SK-N-SH (cell line): ENCODE data around the gene SHH. TPM values are rescaled to one million over a fixed set of nuclear protein-coding genes. Genes with fewer than 3 reads are reported as not detected.

Experiments
- CTCF ChIA-PET: fragments of 300-600, 350-600 bp; formaldehyde crosslinking; extraction: SDS; loops from one replicate; lab custom pipeline; 2021; lab: Yijun Ruan, JAX
- POLR2A ChIA-PET: fragments of 350-600 bp; sonication (Branson Sonifier 250); formaldehyde crosslinking; extraction: SDS; loops from one replicate; lab custom pipeline; 2020; ENCODE audit warnings: antibody characterized with exemption, inconsistent platforms; lab: Yijun Ruan, JAX
- DNase-seq: peaks from one replicate; pipeline ENCODE4 v3.0.0; 2012
- H2AFZ ChIP-seq: fragments of 200-600 bp; sonication (generic); 2 replicates; pipeline ENCODE4 v1.8.1; 2016; ENCODE audit warnings: antibody characterized with exemption, mild to moderate bottlenecking, low read depth
- H3F3A ChIP-seq: fragments of 200-600 bp; sonication (generic); replicated peaks from 2 replicates; pipeline ENCODE3; 2016; ENCODE audit warnings: antibody characterized with exemption, mild to moderate bottlenecking; ENCODE audit not compliant: insufficient read depth
- H3K27ac ChIP-seq, 2 experiments: fragments of 200-500 bp in 1 of 2; fragments of 200-600 bp in 1 of 2; sonication (Bioruptor generic) in 1 of 2; sonication (generic), shearing (Covaris generic) in 1 of 2; 2 replicates each; pipeline versions ENCODE4 v1.5.1 to v1.6.1; 2014 to 2016; ENCODE audit warnings: low read depth in 2 of 2, inconsistent platforms in 1 of 2, low read length in 1 of 2, mild to moderate bottlenecking in 1 of 2, mixed read lengths in 1 of 2
- H3K27me3 ChIP-seq: fragments of 200-600 bp; sonication (generic), shearing (Covaris generic); 2 replicates; pipeline ENCODE4 v1.6.1; 2016; ENCODE audit warnings: mixed run types; ENCODE audit not compliant: insufficient read depth
- H3K36me3 ChIP-seq, 2 experiments: fragments of 200-500 bp in 1 of 2; fragments of 200-600 bp in 1 of 2; sonication (Bioruptor generic) in 1 of 2; sonication (generic) in 1 of 2; replicated peaks in 1 of 2; 2 replicates each; pipeline versions ENCODE3 to v1.5.1; 2014 to 2016; ENCODE audit warnings: low read length in 1 of 2, mild to moderate bottlenecking in 1 of 2; ENCODE audit not compliant: insufficient read depth in 2 of 2, control insufficient read depth in 1 of 2
- H3K4me1 ChIP-seq, 2 experiments: fragments of 200-500 bp in 1 of 2; fragments of 200-600 bp in 1 of 2; sonication (Bioruptor generic) in 1 of 2; sonication (generic), shearing (Covaris generic) in 1 of 2; 2 replicates each; pipeline versions ENCODE4 v1.5.1 to v1.6.1; 2014 to 2016; ENCODE audit warnings: low read depth in 1 of 2, low read length in 1 of 2, mixed run types in 1 of 2; ENCODE audit not compliant: insufficient read depth in 2 of 2, control insufficient read depth in 1 of 2
- H3K4me2 ChIP-seq: fragments of 200-600 bp; sonication (generic), shearing (Covaris generic); 2 replicates; pipeline ENCODE4 v1.6.1; 2017; ENCODE audit warnings: mixed run types
- H3K4me3 ChIP-seq, 2 experiments: fragments of 200-500 bp in 1 of 2; fragments of 200-600 bp in 1 of 2; sonication (Bioruptor generic) in 1 of 2; sonication (generic), shearing (Covaris generic) in 1 of 2; 2 replicates each; pipeline versions ENCODE4 v1.5.1 to v1.8.1; 2014 to 2016; ENCODE audit warnings: low read depth in 2 of 2, inconsistent platforms in 1 of 2, low read length in 1 of 2, mild to moderate bottlenecking in 1 of 2, mixed read lengths in 1 of 2, moderate library complexity in 1 of 2
- H3K79me2 ChIP-seq: fragments of 200-600 bp; sonication (generic); 2 replicates; pipeline ENCODE4 v1.8.1; 2017; ENCODE audit warnings: mild to moderate bottlenecking; ENCODE audit not compliant: insufficient read depth
- H3K9ac ChIP-seq: fragments of 200-600 bp; sonication (generic); 2 replicates; pipeline ENCODE4 v1.6.1; 2017; ENCODE audit warnings: mixed run types
- H3K9me2 ChIP-seq: fragments of 200-600 bp; sonication (generic); 2 replicates; pipeline ENCODE4 v1.6.1; 2017; ENCODE audit warnings: mixed run types
- H3K9me3 ChIP-seq: fragments of 200-600 bp; sonication (generic); 2 replicates; pipeline ENCODE4 v1.6.1; 2017; ENCODE audit warnings: mixed run types, mild to moderate bottlenecking, moderate library complexity
- H4K20me1 ChIP-seq: fragments of 200-600 bp; sonication (generic); 2 replicates; pipeline ENCODE4 v1.6.1; 2017; ENCODE audit warnings: mild to moderate bottlenecking, mixed run types; ENCODE audit not compliant: insufficient read depth
- ELF1 ChIP-seq: IDR thresholded peaks from 2 replicates; pipeline ENCODE4 v1.4.0; 2012
- EZH2phosphoT487 ChIP-seq: fragments of 200-600 bp; sonication (generic); IDR thresholded peaks from 2 replicates; pipeline ENCODE4 v1.6.1; 2017; ENCODE audit warnings: low read depth, mixed run types, mild to moderate bottlenecking, antibody characterized with exemption, moderate library complexity, borderline replicate concordance
- FOSL2 ChIP-seq: IDR thresholded peaks from 2 replicates; pipeline ENCODE4 v1.4.0; 2012; ENCODE audit warnings: low read depth, mild to moderate bottlenecking, moderate library complexity, borderline replicate concordance
- FOXJ3 ChIP-seq: sonication (generic); formaldehyde crosslinking; IDR thresholded peaks from 2 replicates; pipeline ENCODE4 v1.5.1; 2020; ENCODE audit warnings: mild to moderate bottlenecking, missing genetic modification reagents
- FOXM1 ChIP-seq: IDR thresholded peaks from 2 replicates; pipeline ENCODE4 v1.4.0; 2012; ENCODE audit warnings: low read depth, mild to moderate bottlenecking
- GABPA ChIP-seq: IDR thresholded peaks from 2 replicates; pipeline ENCODE4 v1.4.0; 2012; ENCODE audit warnings: low read depth, mild to moderate bottlenecking
- GATA2 ChIP-seq: sonication (generic); formaldehyde crosslinking; IDR thresholded peaks from 2 replicates; pipeline ENCODE4 v1.5.0; 2020; ENCODE audit warnings: mild to moderate bottlenecking, missing genetic modification reagents
- IRF3 ChIP-seq: fragments of 150-350 bp; IDR thresholded peaks from 2 replicates; pipeline ENCODE4 v1.6.1; 2016; ENCODE audit warnings: mild to moderate bottlenecking, low read depth, low read length
- JUND ChIP-seq: IDR thresholded peaks from 2 replicates; pipeline ENCODE4 v1.4.0; 2012
- MAX ChIP-seq: IDR thresholded peaks from 2 replicates; pipeline ENCODE4 v1.4.0; 2012; ENCODE audit warnings: low read depth
- MEF2A ChIP-seq: IDR thresholded peaks from 2 replicates; pipeline ENCODE4 v1.4.0; 2012; ENCODE audit warnings: low read depth, borderline replicate concordance
- MXI1 ChIP-seq: IDR thresholded peaks from 2 replicates; pipeline ENCODE4 v1.6.1; 2012; ENCODE audit warnings: mild to moderate bottlenecking, low read depth, low read length, improper control_type of control experiment
- NFIC ChIP-seq: IDR thresholded peaks from 2 replicates; pipeline ENCODE4 v1.4.0; 2012; ENCODE audit warnings: borderline replicate concordance
- RAD21 ChIP-seq: IDR thresholded peaks from 2 replicates; pipeline ENCODE4 v1.6.1; 2012; ENCODE audit warnings: mild to moderate bottlenecking, low read length
- RCOR1 ChIP-seq: fragments of 150-350 bp; IDR thresholded peaks from 2 replicates; pipeline ENCODE4 v1.6.1; 2017; ENCODE audit warnings: antibody characterized with exemption, low read length
- RXRA ChIP-seq: IDR thresholded peaks from 2 replicates; pipeline ENCODE4 v1.4.0; 2012; ENCODE audit warnings: low read depth, mild to moderate bottlenecking, borderline replicate concordance
- SMC3 ChIP-seq: IDR thresholded peaks from 2 replicates; pipeline ENCODE4 v1.6.1; 2012; ENCODE audit warnings: low read depth, low read length, improper control_type of control experiment
- TAF1 ChIP-seq: IDR thresholded peaks from 2 replicates; pipeline ENCODE4 v1.6.1; 2012; ENCODE audit warnings: low read depth, mild to moderate bottlenecking, low read length, moderate library complexity, borderline replicate concordance
- TCF12 ChIP-seq: IDR thresholded peaks from 2 replicates; pipeline ENCODE4 v1.4.0; 2012
- TEAD4 ChIP-seq: IDR thresholded peaks from 2 replicates; pipeline ENCODE4 v1.4.0; 2012; ENCODE audit warnings: mild to moderate bottlenecking, borderline replicate concordance; ENCODE audit not compliant: insufficient read depth
- USF2 ChIP-seq: fragments of 150-350 bp; IDR thresholded peaks from 2 replicates; pipeline ENCODE4 v1.6.1; 2017; ENCODE audit warnings: antibody characterized with exemption, low read length, low read depth, borderline replicate concordance
- YY1 ChIP-seq: IDR thresholded peaks from 2 replicates; pipeline ENCODE4 v1.4.0; 2012; ENCODE audit warnings: low read depth, mild to moderate bottlenecking
- ZBTB33 ChIP-seq: IDR thresholded peaks from 2 replicates; pipeline ENCODE4 v1.4.0; 2012; ENCODE audit warnings: low read depth, borderline replicate concordance
- WGBS: methylation state at CpG from one replicate; pipeline ENCODE4 v1.1.6; 2017; ENCODE audit warnings: low lambda C conversion rate; 5-methylcytosine and 5-hydroxymethylcytosine counted together
- polyA plus RNA-seq, 3 experiments: library from polyadenylated mRNA; depleted of rRNA; stranded (reverse); fragments of >200 nt; gene quantifications; 2 replicates each; pipeline ENCODE4 v1.2.3, GENCODE V29; 2012

The SHH gene
- polyA plus RNA-seq, 1 of the 3 experiments (the other 2 are of a cell fraction), result not detected

- no peak for DNase-seq
- no peak overlapping the region for H2AFZ ChIP-seq
- no peak overlapping the region for H3K9ac ChIP-seq
- TF ChIP-seq FOXJ3 (CRISPR knock-in tag) (no peak), GABPA (no peak), RXRA (no peak), MAX (no peak), FOXM1 (no peak), EZH2phosphoT487 (no peak), ELF1 (no peak), SMC3 (no peak), TCF12 (no peak), RAD21 (no peak), JUND (no peak)
- no peaks in the 10 kb centered on the region for H3K9me2 ChIP-seq
- H3K4me2 ChIP-seq, result no peak overlapping the region
- POLR2A ChIA-PET, result no interaction called here
- no peaks in the 10 kb centered on the region for H3K79me2 ChIP-seq
- H3K4me3 ChIP-seq, result no peak overlapping the region
- no peaks in the 10 kb centered on the region for H3F3A ChIP-seq
- no peak overlapping the region for H3K27ac ChIP-seq
- no peaks in the 10 kb centered on the region for H3K9me3 ChIP-seq
- CTCF ChIA-PET, result interaction anchor here (1.0 to 1.9 kb wide), 6 partner anchors 8 to 242 kb away, joined by 3 to 8 read pairs (median 5); no protein-coding TSS in a partner anchor
- H3K4me1 ChIP-seq, result peaks cover 0 to 8% of the 10 kb centered on the region in 2 experiments; a peak in 1 of 4 replicates
- H4K20me1 ChIP-seq, result no peaks in the 10 kb centered on the region
- peaks cover 38 to 94% of the 10 kb centered on the region in 2 experiments for H3K36me3 ChIP-seq
- no peaks in the 10 kb centered on the region for H3K27me3 ChIP-seq
- 92% methylated on average over 8 of the region's 8 CpGs for WGBS
These were observed 35.7 kb downstream of the SHH start for GRCh38 chr7:155776606-155777005.

- Histone ChIP-seq H4K20me1 (no peaks in the 10 kb centered on the region), H3K4me3 (no peak overlapping the region), H3K4me1 (peaks cover 0 to 8% of the 10 kb centered on the region in 2 experiments; a peak in 1 of 4 replicates), H3K9ac (no peak overlapping the region), H3K9me2 (no peaks in the 10 kb centered on the region), H3K27me3 (no peaks in the 10 kb centered on the region), H2AFZ (no peak overlapping the region), H3K79me2 (no peaks in the 10 kb centered on the region), H3F3A (no peaks in the 10 kb centered on the region), H3K36me3 (peaks cover 44 to 94% of the 10 kb centered on the region in 2 experiments), H3K4me2 (no peak overlapping the region), H3K27ac (no peak overlapping the region; a peak in 1 of 4 replicates), H3K9me3 (no peaks in the 10 kb centered on the region)
- DNase-seq, result no peak
- CTCF ChIA-PET, result interaction anchor here (0.8 to 1.9 kb wide), 6 partner anchors 8 to 241 kb away, joined by 3 to 6 read pairs (median 4); no protein-coding TSS in a partner anchor
- WGBS, result 94% methylated on average over 7 of the region's 7 CpGs
- POLR2A ChIA-PET, result no interaction called here
- TF ChIP-seq YY1, result no peak
- TF ChIP-seq IRF3, result no peak
- TF ChIP-seq TAF1, result no peak
- no peak for TF ChIP-seq FOSL2
- no peak for TF ChIP-seq MEF2A
- no peak for TF ChIP-seq NFIC
- TF ChIP-seq GATA2 (CRISPR knock-in tag), result no peak
- TF ChIP-seq RCOR1, result no peak
- no peak for TF ChIP-seq MXI1
- TF ChIP-seq TEAD4, result no peak
- no peak for TF ChIP-seq RXRA
- TF ChIP-seq ZBTB33, result no peak
- TF ChIP-seq USF2, result no peak
These were observed 36.6 kb downstream of the SHH start for GRCh38 chr7:155775691-155776090.
